Lower leg skin (tissue), 3 donors: ENCODE measurements around the gene MRPS2.

Source experiments
- POLR2A ChIP-seq, 2 donors: fragments of 450-650 bp; IDR thresholded peaks; one replicate each; pipeline ENCODE4 v1.6.1; 2016 to 2017; ENCODE audit warnings: antibody characterized with exemption in 2 of 2, mild to moderate bottlenecking in 1 of 2, moderate library complexity in 1 of 2
- TF ChIP-seq, protein P1 (sequence below), 3 donors: fragments of 450-650 bp; IDR thresholded peaks; one replicate each; pipeline ENCODE4 v1.5.1; 2016; ENCODE audit warnings: antibody characterized with exemption in 3 of 3, mild to moderate bottlenecking in 3 of 3, moderate library complexity in 2 of 3

DNA sequence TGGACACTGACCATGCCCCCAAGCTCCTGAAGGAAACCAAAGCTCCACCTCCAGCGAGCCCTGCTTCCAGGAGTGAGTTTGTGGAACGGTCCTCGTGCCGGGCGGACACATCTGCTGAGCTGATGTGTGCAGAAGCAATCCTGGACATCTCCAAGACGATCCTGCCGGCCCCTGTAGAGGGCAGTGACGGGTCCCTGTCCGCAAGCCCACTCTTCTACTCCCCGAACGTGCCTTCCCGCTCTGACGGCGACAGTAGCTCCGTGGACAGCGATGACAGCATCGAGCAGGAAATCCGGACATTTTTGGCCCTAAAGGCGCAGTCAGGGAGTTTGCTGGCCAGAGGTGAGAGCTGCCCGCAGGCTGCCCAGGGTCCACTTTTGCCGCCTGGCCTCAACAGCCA lies 14.7 kb upstream of the MRPS2 start:
- TF ChIP-seq, protein P1, sequence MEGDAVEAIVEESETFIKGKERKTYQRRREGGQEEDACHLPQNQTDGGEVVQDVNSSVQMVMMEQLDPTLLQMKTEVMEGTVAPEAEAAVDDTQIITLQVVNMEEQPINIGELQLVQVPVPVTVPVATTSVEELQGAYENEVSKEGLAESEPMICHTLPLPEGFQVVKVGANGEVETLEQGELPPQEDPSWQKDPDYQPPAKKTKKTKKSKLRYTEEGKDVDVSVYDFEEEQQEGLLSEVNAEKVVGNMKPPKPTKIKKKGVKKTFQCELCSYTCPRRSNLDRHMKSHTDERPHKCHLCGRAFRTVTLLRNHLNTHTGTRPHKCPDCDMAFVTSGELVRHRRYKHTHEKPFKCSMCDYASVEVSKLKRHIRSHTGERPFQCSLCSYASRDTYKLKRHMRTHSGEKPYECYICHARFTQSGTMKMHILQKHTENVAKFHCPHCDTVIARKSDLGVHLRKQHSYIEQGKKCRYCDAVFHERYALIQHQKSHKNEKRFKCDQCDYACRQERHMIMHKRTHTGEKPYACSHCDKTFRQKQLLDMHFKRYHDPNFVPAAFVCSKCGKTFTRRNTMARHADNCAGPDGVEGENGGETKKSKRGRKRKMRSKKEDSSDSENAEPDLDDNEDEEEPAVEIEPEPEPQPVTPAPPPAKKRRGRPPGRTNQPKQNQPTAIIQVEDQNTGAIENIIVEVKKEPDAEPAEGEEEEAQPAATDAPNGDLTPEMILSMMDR (IDR thresholded peaks at IDR 0.05) = no peak
- no peak for TF ChIP-seq POLR2A (IDR thresholded peaks at IDR 0.05)
